HepG2 (cell line): ENCODE measurements around the gene CARTPT. TPM values are rescaled to one million over a fixed set of nuclear protein-coding genes. Genes with fewer than 3 reads are reported as not detected.

Experiments
- CHD4 ChIP-seq: fragments of 200-600 bp; sonication (generic); IDR thresholded peaks from 2 replicates; pipeline ENCODE4 v1.7.0; 2017; ENCODE audit warnings: mild to moderate bottlenecking, low read length, borderline replicate concordance
- GATAD1 ChIP-seq: IDR thresholded peaks from 2 replicates; pipeline ENCODE4 v1.6.1; 2016; ENCODE audit warnings: missing genetic modification reagents, missing compliant biosample characterization
- GATAD2A ChIP-seq: IDR thresholded peaks from 2 replicates; pipeline ENCODE4 v1.6.1; 2016
- GLI4 ChIP-seq: sonication (generic); formaldehyde crosslinking; IDR thresholded peaks from 2 replicates; pipeline ENCODE4 v1.5.1; 2020; ENCODE audit warnings: missing genetic modification reagents, mild to moderate bottlenecking, moderate library complexity, borderline replicate concordance
- MXD4 ChIP-seq: IDR thresholded peaks from 2 replicates; pipeline ENCODE4 v1.6.1; 2016; ENCODE audit warnings: mild to moderate bottlenecking, missing biosample characterization, missing genetic modification reagents
- ZFP90 ChIP-seq: sonication (generic); formaldehyde crosslinking; IDR thresholded peaks from 2 replicates; pipeline ENCODE4 v1.8.0; 2022; ENCODE audit warnings: missing genetic modification reagents, mild to moderate bottlenecking, inconsistent platforms, borderline replicate concordance
- ZNF431 ChIP-seq: sonication (generic); formaldehyde crosslinking; IDR thresholded peaks from 2 replicates; pipeline ENCODE4 v1.9.0; 2022; ENCODE audit warnings: missing genetic modification reagents, low read depth, mild to moderate bottlenecking, borderline replicate concordance
- ZNF709 ChIP-seq: sonication (generic); formaldehyde crosslinking; IDR thresholded peaks from 2 replicates; pipeline ENCODE4 v1.5.0; 2020; ENCODE audit warnings: mild to moderate bottlenecking, missing genetic modification reagents
- polyA plus RNA-seq, 8 experiments: library from polyadenylated mRNA; depleted of rRNA in 3 of 8; stranded (reverse) in 7 of 8; unstranded in 1 of 8; fragments of >200 nt; fragmentation: Illumina TruSeq in 4 of 8; extraction: Trizol in 4 of 8; gene quantifications; 2 replicates each; pipeline versions ENCODE4 v1.2.1 to v1.2.3, GENCODE V29; 2011 to 2016; ENCODE audit warnings: low read depth in 4 of 8, missing spikeins in 1 of 8, mixed read lengths in 1 of 8; ENCODE audit not compliant: insufficient read depth in 1 of 8
- total RNA-seq, 5 experiments: library from RNA; depleted of rRNA; stranded (reverse); fragments of >200 nt; fragmentation: Illumina TruSeq; extraction: Trizol; gene quantifications; 2 replicates each; pipeline ENCODE4 v1.2.3, GENCODE V29; 2016; ENCODE audit warnings: low read depth in 1 of 5
- TF ChIP-seq, protein P1 (sequence below): sonication (generic); formaldehyde crosslinking; IDR thresholded peaks from 2 replicates; pipeline ENCODE4 v1.4.0; 2020; ENCODE audit warnings: missing genetic modification reagents, borderline replicate concordance
- TF ChIP-seq, protein P2 (sequence below): IDR thresholded peaks from 2 replicates; pipeline ENCODE4 v1.6.1; 2016; ENCODE audit warnings: low read depth
- TF ChIP-seq, protein P3 (sequence below): sonication (generic); formaldehyde crosslinking; IDR thresholded peaks from 2 replicates; pipeline ENCODE4 v1.5.0; 2020; ENCODE audit warnings: mild to moderate bottlenecking, missing genetic modification reagents, moderate library complexity
- TF ChIP-seq, protein P4 (sequence below): sonication (generic); formaldehyde crosslinking; IDR thresholded peaks from 2 replicates; pipeline ENCODE4 v1.5.1; 2020; ENCODE audit warnings: mild to moderate bottlenecking, missing genetic modification reagents, moderate library complexity

CARTPT gene
- total and polyA plus RNA-seq, 2 of the 13 experiments (the other 11 are each of a cell fraction or from before 2014, with no cell fraction given) = not detected

DNA sequence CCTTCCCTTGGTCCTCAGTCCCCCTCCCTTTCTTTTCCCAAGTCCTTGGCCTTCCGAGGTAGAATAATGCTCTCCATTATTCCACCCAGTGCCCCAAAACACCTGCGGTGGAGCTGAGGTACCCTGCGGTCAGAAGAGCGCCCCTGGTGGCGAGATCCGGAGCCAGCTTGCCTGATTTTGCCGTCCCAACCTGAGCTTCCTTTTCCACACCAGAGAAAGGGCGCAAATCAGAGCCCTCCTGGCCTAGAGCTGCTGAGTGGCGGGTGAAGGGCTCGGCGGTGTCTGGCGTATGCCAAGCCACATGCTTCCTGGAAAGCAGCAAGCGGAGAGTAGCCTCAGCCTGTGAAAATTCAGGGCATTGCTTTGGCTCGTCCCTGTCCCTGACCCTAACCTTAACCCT lies 21.1 kb upstream of the CARTPT start (continued):
- TF ChIP-seq, protein P1, sequence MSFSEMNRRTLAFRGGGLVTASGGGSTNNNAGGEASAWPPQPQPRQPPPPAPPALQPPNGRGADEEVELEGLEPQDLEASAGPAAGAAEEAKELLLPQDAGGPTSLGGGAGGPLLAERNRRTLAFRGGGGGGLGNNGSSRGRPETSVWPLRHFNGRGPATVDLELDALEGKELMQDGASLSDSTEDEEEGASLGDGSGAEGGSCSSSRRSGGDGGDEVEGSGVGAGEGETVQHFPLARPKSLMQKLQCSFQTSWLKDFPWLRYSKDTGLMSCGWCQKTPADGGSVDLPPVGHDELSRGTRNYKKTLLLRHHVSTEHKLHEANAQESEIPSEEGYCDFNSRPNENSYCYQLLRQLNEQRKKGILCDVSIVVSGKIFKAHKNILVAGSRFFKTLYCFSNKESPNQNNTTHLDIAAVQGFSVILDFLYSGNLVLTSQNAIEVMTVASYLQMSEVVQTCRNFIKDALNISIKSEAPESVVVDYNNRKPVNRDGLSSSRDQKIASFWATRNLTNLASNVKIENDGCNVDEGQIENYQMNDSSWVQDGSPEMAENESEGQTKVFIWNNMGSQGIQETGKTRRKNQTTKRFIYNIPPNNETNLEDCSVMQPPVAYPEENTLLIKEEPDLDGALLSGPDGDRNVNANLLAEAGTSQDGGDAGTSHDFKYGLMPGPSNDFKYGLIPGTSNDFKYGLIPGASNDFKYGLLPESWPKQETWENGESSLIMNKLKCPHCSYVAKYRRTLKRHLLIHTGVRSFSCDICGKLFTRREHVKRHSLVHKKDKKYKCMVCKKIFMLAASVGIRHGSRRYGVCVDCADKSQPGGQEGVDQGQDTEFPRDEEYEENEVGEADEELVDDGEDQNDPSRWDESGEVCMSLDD (CRISPR knock-in tag) = no peak
- TF ChIP-seq GATAD1 (CRISPR knock-in tag) (no peak), CHD4 (no peak), ZNF709 (CRISPR knock-in tag) (no peak), ZFP90 (no peak), GLI4 (CRISPR knock-in tag) (no peak), MXD4 (CRISPR knock-in tag) (no peak), ZNF431 (CRISPR knock-in tag) (no peak), GATAD2A (no peak)
- TF ChIP-seq, protein P2, sequence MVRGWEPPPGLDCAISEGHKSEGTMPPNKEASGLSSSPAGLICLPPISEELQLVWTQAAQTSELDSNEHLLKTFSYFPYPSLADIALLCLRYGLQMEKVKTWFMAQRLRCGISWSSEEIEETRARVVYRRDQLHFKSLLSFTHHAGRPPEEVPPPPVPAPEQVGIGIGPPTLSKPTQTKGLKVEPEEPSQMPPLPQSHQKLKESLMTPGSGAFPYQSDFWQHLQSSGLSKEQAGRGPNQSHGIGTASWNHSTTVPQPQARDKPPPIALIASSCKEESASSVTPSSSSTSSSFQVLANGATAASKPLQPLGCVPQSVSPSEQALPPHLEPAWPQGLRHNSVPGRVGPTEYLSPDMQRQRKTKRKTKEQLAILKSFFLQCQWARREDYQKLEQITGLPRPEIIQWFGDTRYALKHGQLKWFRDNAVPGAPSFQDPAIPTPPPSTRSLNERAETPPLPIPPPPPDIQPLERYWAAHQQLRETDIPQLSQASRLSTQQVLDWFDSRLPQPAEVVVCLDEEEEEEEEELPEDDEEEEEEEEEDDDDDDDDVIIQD (CRISPR knock-in tag) = no peak
- TF ChIP-seq, protein P3, sequence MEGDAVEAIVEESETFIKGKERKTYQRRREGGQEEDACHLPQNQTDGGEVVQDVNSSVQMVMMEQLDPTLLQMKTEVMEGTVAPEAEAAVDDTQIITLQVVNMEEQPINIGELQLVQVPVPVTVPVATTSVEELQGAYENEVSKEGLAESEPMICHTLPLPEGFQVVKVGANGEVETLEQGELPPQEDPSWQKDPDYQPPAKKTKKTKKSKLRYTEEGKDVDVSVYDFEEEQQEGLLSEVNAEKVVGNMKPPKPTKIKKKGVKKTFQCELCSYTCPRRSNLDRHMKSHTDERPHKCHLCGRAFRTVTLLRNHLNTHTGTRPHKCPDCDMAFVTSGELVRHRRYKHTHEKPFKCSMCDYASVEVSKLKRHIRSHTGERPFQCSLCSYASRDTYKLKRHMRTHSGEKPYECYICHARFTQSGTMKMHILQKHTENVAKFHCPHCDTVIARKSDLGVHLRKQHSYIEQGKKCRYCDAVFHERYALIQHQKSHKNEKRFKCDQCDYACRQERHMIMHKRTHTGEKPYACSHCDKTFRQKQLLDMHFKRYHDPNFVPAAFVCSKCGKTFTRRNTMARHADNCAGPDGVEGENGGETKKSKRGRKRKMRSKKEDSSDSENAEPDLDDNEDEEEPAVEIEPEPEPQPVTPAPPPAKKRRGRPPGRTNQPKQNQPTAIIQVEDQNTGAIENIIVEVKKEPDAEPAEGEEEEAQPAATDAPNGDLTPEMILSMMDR (CRISPR knock-in tag) = peak; percentile 61
- TF ChIP-seq, protein P4, sequence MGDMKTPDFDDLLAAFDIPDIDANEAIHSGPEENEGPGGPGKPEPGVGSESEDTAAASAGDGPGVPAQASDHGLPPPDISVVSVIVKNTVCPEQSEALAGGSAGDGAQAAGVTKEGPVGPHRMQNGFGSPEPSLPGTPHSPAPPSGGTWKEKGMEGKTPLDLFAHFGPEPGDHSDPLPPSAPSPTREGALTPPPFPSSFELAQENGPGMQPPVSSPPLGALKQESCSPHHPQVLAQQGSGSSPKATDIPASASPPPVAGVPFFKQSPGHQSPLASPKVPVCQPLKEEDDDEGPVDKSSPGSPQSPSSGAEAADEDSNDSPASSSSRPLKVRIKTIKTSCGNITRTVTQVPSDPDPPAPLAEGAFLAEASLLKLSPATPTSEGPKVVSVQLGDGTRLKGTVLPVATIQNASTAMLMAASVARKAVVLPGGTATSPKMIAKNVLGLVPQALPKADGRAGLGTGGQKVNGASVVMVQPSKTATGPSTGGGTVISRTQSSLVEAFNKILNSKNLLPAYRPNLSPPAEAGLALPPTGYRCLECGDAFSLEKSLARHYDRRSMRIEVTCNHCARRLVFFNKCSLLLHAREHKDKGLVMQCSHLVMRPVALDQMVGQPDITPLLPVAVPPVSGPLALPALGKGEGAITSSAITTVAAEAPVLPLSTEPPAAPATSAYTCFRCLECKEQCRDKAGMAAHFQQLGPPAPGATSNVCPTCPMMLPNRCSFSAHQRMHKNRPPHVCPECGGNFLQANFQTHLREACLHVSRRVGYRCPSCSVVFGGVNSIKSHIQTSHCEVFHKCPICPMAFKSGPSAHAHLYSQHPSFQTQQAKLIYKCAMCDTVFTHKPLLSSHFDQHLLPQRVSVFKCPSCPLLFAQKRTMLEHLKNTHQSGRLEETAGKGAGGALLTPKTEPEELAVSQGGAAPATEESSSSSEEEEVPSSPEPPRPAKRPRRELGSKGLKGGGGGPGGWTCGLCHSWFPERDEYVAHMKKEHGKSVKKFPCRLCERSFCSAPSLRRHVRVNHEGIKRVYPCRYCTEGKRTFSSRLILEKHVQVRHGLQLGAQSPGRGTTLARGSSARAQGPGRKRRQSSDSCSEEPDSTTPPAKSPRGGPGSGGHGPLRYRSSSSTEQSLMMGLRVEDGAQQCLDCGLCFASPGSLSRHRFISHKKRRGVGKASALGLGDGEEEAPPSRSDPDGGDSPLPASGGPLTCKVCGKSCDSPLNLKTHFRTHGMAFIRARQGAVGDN (CRISPR knock-in tag) = peak; percentile 21; the same call in 1 of the 2 replicates
